ENCODE measurements around the gene PRICKLE3.
"Not testable (repeated sequence)": the region's sequence is repeated elsewhere in the genome, so short reads cannot be mapped to it uniquely, and the experiment has no call there.

Gene PRICKLE3

GRCh38 chrX:49177873-49178480 lies 8.2 kb downstream of the PRICKLE3 start:
- no peak for DNase-seq

GRCh38 chrX:49177338-49177833 lies 8.8 kb downstream of the PRICKLE3 start:
- DNase-seq: no peak

DNA sequence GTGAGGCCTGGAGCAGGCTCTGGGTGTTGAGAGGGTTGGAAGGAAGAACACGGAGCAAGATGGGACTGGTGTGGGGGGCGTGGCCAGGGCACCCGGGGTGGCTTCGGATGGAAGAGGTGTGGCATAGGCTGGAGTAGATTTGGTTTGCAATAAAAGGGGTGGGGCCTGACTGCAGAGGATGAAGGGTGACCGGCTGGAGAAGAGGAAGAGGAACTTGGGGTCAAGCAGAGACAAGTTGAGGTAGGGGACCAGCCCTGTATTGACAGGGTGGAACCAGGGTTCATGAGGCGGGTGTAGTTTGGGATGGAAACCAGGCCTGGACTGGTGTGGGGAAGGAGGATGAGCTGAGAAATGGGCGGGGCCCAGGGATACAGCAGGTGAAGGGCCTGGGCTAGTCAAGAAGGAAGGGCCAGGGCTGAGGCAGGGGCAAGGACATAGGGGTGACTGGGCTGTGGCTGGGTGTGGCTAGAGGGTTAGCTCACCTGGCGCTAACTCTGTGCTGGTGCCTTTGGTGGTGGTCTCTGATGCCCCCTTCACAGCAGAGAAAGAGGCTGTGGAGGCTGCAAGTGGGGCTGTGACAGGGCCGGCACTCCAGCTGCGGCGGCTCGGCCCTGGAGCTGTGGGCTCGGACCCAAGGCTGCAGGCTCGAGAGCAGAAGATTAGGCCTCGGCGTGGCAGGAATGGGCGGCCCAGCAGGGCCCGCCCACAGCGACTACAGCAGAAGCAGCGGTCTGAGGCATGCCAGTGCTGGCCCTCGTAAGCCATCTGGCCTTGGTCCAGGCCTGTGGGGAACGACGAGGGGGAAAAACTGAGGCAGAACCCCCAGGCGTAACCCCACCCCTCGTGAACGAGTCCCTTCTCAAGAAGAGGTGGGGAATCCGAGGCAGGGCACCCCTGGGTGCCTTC lies 9.5 kb downstream of the PRICKLE3 start:
- no peak for DNase-seq

DNA sequence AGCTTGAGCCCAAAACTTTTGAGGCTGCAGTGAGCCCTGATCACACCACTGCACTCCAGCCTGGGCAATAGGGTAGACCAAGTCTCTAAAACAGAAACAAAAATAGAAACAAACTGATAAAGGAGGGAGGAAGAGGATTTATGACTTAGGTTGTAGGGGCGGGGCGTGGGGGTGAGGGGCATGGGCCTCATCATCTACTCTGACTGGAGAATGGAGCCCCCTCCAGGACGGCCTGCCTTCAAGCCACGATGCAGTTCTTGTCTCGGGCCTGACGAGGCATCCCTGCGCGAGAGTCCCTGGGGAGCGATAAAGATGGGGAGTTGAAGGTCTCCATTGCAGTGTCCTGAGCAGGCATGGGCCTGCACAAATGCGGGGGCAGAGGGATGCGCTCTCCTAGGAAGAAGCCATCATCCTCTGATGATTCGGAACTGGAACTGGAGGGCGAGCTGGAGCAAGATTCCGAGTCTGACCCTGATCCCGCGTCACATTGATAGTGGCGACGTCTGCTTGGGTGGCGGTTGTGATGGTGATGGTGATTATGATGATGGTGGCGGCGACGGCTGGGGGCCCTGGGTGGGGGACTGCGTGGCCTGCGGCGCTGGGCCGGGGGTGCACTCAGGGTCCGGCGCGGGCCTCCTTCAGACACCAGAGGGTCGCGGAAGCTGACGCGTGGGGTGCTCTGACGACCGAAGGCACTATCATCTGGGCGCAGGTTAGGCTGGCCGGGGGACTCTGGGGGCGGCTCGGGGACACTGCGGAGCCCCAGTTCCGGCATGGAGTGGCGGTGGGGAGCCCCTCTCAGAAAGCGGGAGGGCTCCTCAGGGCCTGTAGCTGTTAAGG lies 10.5 kb downstream of the PRICKLE3 start:
- DNase-seq: no peak

GRCh38 chrX:49174723-49175122 lies 11.4 kb downstream of the PRICKLE3 start:
- DNase-seq: no peak

DNA sequence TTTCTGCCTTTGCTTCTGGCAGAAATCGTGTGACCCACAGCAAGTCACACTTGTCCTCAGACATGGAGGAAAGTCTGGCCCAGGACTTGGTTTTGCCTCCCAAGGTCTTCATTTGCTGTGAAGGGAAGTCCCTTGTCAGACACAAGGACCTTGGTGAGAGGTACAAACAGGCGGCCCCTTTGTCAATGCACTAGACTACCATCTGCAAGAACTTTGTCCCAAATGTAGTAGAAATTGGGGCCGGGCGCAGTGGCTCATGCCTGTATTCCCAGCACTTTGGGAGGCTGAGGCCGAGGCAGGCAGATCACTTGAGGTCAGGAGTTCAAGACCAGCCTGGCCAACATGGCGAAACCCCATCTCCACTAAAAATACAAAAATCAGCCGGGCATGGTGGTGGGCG lies 12.6 kb downstream of the PRICKLE3 start:
- DNase-seq: not testable (repeated sequence)

DNA sequence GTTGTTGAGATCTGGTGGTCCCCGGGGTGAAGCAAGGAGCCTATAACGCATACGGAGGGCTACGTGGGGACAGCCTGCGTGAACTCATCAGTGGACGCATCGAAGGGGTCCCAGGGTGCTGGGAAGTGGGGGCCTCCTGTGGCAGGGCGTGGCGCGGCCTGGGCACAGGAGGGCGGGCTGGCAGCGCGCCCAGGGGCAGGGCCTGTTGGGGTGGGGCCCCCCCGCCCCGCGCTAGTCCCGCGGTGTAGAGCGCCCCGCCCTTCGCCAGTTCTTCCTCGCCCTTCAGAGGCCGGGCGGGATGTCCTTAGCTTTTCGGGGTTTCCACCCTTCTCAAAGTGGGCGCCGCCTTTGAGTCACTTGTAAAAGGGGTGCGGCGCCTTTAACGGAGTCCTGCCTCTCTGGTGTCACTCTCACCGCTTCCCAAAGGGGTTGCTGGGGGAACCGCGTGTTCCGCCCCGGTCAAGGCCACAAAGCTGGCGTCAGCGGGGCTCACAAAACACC lies 13.8 kb downstream of the PRICKLE3 start:
- DNase-seq: peak; percentile 63

DNA sequence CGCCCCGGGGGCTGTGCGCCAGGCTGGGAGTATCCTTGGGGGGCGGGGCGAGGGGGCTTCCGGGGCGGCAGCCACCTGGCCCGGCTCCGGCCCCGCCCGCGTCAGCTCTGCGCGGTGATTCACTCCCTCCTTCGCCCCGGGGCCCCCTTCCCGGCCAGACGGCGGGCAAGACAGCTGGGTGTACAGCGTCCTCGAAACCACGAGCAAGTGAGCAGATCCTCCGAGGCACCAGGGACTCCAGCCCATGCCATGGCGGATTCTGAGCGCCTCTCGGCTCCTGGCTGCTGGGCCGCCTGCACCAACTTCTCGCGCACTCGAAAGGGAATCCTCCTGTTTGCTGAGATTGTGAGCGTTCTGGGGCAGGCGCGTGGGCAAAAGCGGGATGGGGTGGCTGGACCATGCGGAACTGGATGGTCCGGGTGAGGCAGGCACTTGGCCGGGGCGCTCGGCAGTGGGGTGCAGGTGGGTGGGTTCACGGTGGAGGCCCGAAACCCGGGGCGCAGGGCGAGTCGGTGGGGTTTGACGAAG lies 14.4 kb downstream of the PRICKLE3 start, which contains the start of gene PLP2:
Gene PLP2, plus strand, starts transcription at position 147 of the 528 bp plus-strand sequence. Its CDS starts 103 bp downstream, at position 250.
- DNase-seq: peak; percentile 66

DNA sequence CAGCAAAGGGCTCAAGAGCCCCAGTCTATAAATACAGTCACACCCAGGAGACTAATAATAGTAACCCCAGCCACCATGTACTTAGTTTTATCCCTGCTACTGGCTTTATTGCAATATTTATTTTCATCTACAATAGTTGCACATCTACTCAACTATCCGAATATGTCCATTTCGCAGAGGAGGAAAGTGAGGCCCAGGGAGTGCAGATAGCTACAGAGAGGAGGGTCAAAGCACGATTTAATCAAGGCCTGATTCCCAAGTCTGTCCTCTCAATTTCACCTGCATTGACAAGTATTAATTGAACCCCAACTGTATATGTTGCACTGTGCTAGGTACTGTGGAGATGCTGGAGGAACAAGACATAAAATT lies 18.4 kb downstream of the PRICKLE3 start:
- DNase-seq: no peak

DNA sequence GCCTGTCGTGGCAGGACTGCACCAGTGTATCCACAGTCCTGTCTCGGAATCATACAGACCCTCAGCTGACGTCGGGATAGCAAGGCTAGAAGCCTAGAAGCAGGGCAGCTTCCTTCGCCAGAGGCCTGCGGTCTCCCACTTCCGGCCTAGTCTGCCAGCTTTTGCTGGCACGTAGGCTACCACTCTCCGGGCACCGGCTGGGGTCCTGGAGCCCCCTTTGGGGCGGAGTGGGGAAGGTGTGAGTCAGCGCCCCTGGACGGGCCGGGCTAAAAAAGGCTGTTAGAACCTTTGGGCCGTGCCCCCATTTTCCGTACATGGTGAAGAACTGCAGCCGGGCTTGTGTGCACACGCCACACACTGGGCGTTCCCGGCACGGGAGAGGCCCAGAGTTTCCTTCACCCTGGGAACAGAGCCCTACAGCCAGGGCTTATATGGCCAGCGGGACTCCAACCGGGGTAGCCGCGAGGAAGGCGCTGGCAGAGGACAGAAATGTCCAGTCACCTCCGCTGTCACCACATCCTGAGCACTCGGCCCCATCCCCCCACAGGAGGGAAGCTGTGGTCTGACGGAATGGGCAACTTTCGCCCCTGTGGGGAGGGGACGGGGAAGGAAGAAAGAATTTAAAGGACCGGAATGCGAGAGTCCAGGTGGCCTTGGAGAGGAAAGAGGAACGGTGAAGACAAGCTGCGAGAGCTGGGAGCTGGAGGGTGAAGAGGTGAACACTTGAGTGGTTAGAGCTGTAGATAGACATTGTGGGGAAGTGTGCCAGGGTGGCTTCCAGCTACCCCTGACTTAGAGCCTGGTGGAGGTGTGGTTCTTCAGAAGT lies 19.0 kb downstream of the PRICKLE3 start:
- DNase-seq: peak; percentile 28

DNA sequence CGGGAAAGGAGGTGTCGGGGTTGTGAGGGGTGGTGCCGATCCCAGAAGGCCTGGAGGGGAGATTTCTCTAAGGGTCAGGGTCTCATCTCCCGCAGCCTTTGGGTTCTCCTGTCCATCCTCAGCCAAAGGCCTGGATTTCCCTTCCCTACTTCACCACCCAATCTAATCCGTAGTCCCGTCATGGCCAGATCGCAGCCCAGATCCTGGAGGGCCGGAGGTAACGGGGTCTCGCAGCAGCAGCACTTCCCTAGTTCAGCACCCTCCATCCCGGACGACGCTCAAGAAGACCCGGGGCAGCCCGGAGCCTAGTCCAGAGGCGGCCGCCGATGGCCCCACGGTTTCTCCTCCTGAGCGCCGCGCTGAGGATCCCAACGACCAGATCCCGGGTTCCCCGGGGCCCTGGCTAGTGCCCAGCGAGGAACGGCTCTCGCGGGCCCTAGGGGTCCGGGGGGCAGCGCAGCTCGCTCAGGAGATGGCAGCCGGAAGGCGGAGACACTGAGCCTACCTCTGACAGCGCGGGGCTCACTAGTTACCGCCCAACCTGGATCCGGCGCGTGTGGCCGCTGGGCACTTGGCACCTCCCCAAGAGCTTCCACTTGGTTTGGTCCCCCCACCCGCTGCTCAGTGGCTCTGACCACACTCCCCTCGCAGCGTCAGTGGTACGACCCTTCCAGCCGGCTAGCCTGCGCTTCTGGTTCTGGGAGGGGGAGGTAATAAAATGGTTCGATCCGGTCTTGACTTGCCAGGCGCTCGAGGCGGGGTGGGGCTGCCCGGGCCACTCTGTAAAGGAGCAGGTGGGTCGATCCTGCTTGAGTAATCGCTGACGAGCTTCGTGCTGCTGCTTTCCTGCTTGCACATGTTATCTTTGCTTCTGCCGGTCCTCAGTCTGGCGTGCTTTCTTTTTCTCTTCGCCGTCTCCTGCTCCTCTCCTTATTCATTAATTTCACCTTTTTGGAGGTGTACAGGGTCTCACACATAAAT lies 20.0 kb downstream of the PRICKLE3 start:
- peak; percentile 74 for DNase-seq

DNA sequence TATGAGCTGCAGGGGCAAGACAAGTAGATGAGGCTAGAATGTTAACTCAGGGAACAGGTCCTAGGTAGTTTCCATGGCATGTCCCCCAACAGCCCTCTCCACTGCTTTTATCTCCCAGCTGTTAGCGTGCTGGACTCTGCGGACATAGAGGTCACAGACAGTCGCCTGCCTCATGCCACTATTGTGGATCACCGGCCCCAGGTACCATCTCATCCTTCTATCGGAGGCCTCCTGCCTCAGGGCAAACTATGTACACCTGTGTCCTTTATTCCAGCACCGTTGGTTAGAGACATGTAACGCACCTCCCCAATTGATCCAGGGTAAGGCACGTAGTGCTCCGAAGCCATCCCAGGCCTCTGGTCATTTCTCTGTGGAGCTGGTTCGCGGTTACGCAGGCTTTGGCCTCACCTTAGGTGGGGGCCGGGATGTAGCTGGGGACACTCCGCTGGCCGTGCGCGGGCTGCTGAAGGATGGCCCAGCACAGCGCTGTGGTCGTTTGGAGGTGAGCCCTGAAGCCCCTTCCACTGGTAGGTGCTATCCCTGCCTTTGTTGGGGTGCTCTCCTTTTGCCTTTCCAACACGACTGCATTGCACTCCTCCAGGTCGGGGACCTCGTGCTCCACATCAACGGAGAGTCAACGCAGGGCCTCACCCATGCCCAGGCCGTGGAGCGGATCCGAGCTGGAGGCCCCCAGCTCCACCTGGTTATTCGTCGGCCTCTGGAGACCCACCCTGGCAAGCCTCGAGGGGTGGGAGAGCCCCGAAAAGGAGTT lies 21.4 kb downstream of the PRICKLE3 start:
- DNase-seq: no peak

DNA sequence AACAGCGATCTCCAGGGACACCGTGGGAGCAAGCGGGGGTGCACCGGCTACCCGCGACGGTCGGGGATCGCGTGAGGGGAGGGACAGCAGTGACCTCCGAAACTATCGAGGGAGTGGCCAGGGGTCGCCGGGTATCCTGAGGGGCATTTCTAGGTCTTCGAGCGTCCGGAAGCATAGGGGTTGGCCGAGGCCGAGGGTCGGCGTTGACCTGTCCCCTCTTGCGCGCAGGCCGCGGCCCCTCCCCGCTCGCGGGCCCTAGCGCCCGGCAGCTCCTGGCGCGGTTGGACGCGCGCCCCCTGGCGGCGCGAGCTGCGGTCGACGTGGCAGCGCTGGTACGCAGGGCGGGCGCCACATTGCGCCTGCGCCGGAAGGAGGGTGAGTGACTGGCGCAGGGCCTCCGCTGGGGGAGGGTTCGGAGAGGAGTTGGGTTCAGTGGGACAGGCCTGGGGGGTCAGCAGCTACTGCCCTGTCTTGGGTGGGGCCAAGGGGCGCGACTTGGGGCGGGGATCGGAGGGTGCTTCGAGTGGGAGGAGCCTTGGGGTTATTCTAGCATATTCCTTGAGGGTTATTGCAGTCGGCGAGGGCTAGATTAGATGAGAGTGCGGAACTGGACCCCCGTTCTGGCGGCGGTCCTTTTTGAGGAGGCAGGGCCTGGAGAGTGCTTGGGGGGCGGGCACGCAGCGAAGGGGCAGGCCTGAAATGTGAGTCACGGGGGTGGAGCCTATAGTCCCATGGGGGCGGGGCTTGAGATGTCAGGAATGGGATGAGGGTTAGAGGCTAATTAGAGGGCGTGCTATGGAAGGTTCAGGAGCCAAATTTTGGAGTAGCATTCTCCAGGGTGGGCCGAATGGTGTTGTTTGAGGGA lies 22.4 kb downstream of the PRICKLE3 start:
- DNase-seq: peak; percentile 81

- DNase-seq: no peak
Measured at GRCh38 chrX:49162620-49163019, 23.6 kb downstream of the PRICKLE3 start, which contains the start of gene MAGIX. Gene MAGIX, plus strand, starts transcription at chrX:49162758. Its CDS starts 132 bp downstream, at chrX:49162890.

- DNase-seq: no peak
Measured at GRCh38 chrX:49161632-49162031, 24.5 kb downstream of the PRICKLE3 start.

DNA sequence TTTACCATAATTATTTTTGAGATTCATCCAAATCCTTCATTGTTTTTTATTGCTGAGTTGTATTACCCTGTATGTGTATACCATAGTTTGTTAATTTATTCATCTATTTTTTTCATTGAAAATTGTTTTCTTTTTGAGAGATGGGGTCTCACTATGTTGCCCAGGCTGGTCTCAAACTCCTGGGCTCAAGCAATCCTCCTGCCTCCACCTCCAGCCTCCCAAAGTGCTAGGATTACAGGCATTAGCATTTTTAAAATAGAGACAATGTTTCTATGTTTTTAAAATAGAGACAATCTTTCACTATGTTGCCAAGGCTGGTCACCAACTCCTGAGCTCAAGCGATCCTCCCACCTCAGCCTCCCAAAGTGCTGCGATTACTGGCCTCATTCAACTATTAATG lies 25.3 kb downstream of the PRICKLE3 start:
- DNase-seq: no peak

- DNase-seq: no peak
Measured at GRCh38 chrX:49157194-49157593, 29.0 kb downstream of the PRICKLE3 start.
